Astrocyte of the cerebellum (primary cell): ENCODE measurements around the gene ARHGEF4.
"Not testable (repeated sequence)": the region's sequence is repeated elsewhere in the genome, so short reads cannot be mapped to it uniquely, and the experiment has no call there.

Experiments
- DNase-seq: peaks from one replicate; pipeline ENCODE4 v3.0.0-alpha.2; 2011; ENCODE audit warnings: low read depth
- H3K4me3 ChIP-seq: 2 replicates; pipeline ENCODE4 v1.5.1; 2011; ENCODE audit warnings: mild to moderate bottlenecking, low read depth, low read length, moderate library complexity
- CTCF ChIP-seq: IDR thresholded peaks from 2 replicates; pipeline ENCODE4 v1.5.1; 2012; ENCODE audit warnings: low read length, low read depth, moderate library complexity, mild to moderate bottlenecking; ENCODE audit errors: missing control alignments
- in situ Hi-C: cut with HindIII; loops from 2 replicates; pipeline ENCODE4 v1.10.0; 2017; ENCODE audit warnings: low sequenced_read_pairs

Gene ARHGEF4

GRCh38 chr2:131076707-131077106 is 240.0 kb downstream of the ARHGEF4 start:
- no peak for DNase-seq
- TF ChIP-seq CTCF = no peak
- in situ Hi-C loops = no loop called here
- H3K4me3 ChIP-seq = no peak overlapping the region

- no peak overlapping the region for H3K4me3 ChIP-seq
- no peak for TF ChIP-seq CTCF
- in situ Hi-C loops = no loop called here
- DNase-seq = no peak
Observed at GRCh38 chr2:131077182-131077846, 240.6 kb downstream of the ARHGEF4 start.

GRCh38 chr2:131077966-131078365 is 241.3 kb downstream of the ARHGEF4 start:
- DNase-seq = no peak
- no peak overlapping the region for H3K4me3 ChIP-seq
- in situ Hi-C loops = no loop called here
- no peak for TF ChIP-seq CTCF

- H3K4me3 ChIP-seq = not testable (repeated sequence)
Observed at GRCh38 chr2:131079931-131080330, 243.2 kb downstream of the ARHGEF4 start.

GRCh38 chr2:131081190-131081589 is 244.5 kb downstream of the ARHGEF4 start:
- no peak overlapping the region for H3K4me3 ChIP-seq
- in situ Hi-C loops = no loop called here
- no peak for DNase-seq
- TF ChIP-seq CTCF = no peak

More at GRCh38 chr2:131079931-131080330, 243.2 kb downstream of the ARHGEF4 start:
- in situ Hi-C loops, DNase-seq: not testable (repeated sequence)

- in situ Hi-C loops = no loop called here
- H3K4me3 ChIP-seq = no peak overlapping the region
- DNase-seq = peak; percentile 55
- no peak for TF ChIP-seq CTCF
Observed at GRCh38 chr2:131085646-131086045, 248.9 kb downstream of the ARHGEF4 start.

DNA sequence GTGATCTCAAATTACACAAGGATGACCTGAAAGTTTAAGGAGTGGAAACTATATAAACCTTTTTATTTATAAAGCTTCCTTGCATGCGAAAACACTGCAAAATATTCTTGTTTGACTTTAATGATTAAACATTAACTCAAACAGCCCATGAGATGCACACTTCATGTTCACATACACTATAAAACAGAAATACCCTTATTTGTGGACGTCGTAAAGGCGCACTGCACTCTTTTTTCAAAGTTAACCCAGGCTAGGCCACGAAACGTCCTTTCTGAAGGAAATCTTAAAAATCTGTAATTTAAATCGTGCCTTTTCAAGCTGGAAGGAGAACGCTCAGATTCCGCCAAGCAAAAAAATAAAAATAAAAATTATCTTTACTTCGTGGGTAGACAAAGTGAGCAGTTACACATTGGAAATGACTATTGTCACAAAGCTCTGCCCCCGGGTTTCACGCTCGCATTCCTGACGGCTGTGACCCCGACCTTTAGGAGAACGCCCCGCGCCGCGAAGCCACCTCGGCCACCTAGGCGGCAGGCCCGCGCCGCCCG is 255.8 kb downstream of the ARHGEF4 start:
- peak overlapping the region; percentile 82 for H3K4me3 ChIP-seq
- in situ Hi-C loops = no loop called here
- no peak for DNase-seq
- TF ChIP-seq CTCF = no peak
